HepG2 (cell line): ENCODE measurements around the gene GNG10.
A peak's percentile ranks its signal among the peaks of the same experiment; 100 is the strongest.

Source experiments
- ADNP ChIP-seq: sonication (generic); formaldehyde crosslinking; IDR thresholded peaks from 2 replicates; pipeline ENCODE4 v1.4.0; 2020; ENCODE audit warnings: missing genetic modification reagents
- ARNTL ChIP-seq: sonication (generic); formaldehyde crosslinking; IDR thresholded peaks from 2 replicates; pipeline ENCODE4 v1.4.0; 2020; ENCODE audit warnings: mild to moderate bottlenecking, missing genetic modification reagents
- ATF3 ChIP-seq: sonication (generic); formaldehyde crosslinking; IDR thresholded peaks from 2 replicates; pipeline ENCODE4 v1.4.0; 2020; ENCODE audit warnings: missing genetic modification reagents
- CREM ChIP-seq, 2 experiments: sonication (generic) in 1 of 2; formaldehyde crosslinking in 1 of 2; IDR thresholded peaks; 2 replicates each; pipeline versions ENCODE4 v1.4.0 to v1.6.1; 2016 to 2020; ENCODE audit warnings: antibody characterized with exemption in 1 of 2, mild to moderate bottlenecking in 1 of 2, missing genetic modification reagents in 1 of 2
- CTCF ChIP-seq: sonication (generic); formaldehyde crosslinking; IDR thresholded peaks from 2 replicates; pipeline ENCODE4 v1.5.0; 2020; ENCODE audit warnings: mild to moderate bottlenecking, missing genetic modification reagents, moderate library complexity
- EZH2 ChIP-seq: conservative IDR thresholded peaks from 2 replicates; pipeline ENCODE4 v1.6.1; 2012; ENCODE audit warnings: mild to moderate bottlenecking, low read depth, low read length, moderate library complexity
- GTF2F1 ChIP-seq: fragments of 150-350 bp; IDR thresholded peaks from 2 replicates; pipeline ENCODE4 v1.6.1; 2014; ENCODE audit warnings: low read length
- TP53 ChIP-seq: sonication (generic); formaldehyde crosslinking; conservative IDR thresholded peaks from 2 replicates; pipeline ENCODE4 v1.4.0; 2020; ENCODE audit warnings: missing genetic modification reagents
- ZNF232 ChIP-seq: sonication (generic); formaldehyde crosslinking; IDR thresholded peaks from 2 replicates; pipeline ENCODE4 v1.4.0; 2020; ENCODE audit warnings: missing genetic modification reagents, borderline replicate concordance
- ZNF276 ChIP-seq: sonication (generic); formaldehyde crosslinking; IDR thresholded peaks from 2 replicates; pipeline ENCODE4 v1.4.0; 2020; ENCODE audit warnings: mild to moderate bottlenecking, low read depth, missing genetic modification reagents
- ZNF354B ChIP-seq: sonication (generic); formaldehyde crosslinking; IDR thresholded peaks from 2 replicates; pipeline ENCODE4 v1.8.0; 2022; ENCODE audit warnings: mild to moderate bottlenecking, missing genetic modification reagents
- TF ChIP-seq, protein P1 (sequence below): sonication (generic); formaldehyde crosslinking; conservative IDR thresholded peaks from 2 replicates; pipeline ENCODE4 v1.4.0; 2020; ENCODE audit warnings: missing genetic modification reagents
- TF ChIP-seq, protein P2 (sequence below): sonication (generic); formaldehyde crosslinking; IDR thresholded peaks from 2 replicates; pipeline ENCODE4 v1.4.0; 2020; ENCODE audit warnings: mild to moderate bottlenecking, missing genetic modification reagents, borderline replicate concordance

DNA sequence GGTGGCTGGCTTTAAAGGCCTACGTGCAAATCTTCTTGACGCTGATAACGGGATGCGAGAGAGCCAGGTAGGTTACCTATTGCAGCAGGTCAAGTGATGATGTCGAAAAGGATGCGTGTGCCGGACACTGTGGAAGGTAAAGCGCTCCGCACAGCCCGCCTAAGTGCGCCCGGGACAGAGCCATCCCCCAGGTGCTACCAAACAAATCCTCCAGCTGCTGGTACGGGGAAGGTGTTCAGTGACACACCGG, 30.5 kb upstream of the GNG10 start:
- no peak for TF ChIP-seq EZH2
- TF ChIP-seq CTCF (CRISPR knock-in tag), result peak; percentile 38; the same call in 1 of the 2 replicates
- TF ChIP-seq ADNP, result no peak
- TF ChIP-seq TP53, result no peak
- TF ChIP-seq ZNF276, result no peak
- TF ChIP-seq ATF3 (CRISPR knock-in tag), result no peak
- TF ChIP-seq, protein P1, sequence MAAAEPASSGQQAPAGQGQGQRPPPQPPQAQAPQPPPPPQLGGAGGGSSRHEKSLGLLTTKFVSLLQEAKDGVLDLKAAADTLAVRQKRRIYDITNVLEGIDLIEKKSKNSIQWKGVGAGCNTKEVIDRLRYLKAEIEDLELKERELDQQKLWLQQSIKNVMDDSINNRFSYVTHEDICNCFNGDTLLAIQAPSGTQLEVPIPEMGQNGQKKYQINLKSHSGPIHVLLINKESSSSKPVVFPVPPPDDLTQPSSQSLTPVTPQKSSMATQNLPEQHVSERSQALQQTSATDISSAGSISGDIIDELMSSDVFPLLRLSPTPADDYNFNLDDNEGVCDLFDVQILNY (CRISPR knock-in tag), result no peak
- TF ChIP-seq CREM (IDR thresholded peaks at IDR 0.05), result no peak
- TF ChIP-seq CREM (CRISPR knock-in tag; IDR thresholded peaks at IDR 0.05), result no peak
- no peak for TF ChIP-seq ARNTL (CRISPR knock-in tag)
- TF ChIP-seq GTF2F1, result no peak
- TF ChIP-seq ZNF354B (CRISPR knock-in tag), result no peak
- TF ChIP-seq, protein P2, sequence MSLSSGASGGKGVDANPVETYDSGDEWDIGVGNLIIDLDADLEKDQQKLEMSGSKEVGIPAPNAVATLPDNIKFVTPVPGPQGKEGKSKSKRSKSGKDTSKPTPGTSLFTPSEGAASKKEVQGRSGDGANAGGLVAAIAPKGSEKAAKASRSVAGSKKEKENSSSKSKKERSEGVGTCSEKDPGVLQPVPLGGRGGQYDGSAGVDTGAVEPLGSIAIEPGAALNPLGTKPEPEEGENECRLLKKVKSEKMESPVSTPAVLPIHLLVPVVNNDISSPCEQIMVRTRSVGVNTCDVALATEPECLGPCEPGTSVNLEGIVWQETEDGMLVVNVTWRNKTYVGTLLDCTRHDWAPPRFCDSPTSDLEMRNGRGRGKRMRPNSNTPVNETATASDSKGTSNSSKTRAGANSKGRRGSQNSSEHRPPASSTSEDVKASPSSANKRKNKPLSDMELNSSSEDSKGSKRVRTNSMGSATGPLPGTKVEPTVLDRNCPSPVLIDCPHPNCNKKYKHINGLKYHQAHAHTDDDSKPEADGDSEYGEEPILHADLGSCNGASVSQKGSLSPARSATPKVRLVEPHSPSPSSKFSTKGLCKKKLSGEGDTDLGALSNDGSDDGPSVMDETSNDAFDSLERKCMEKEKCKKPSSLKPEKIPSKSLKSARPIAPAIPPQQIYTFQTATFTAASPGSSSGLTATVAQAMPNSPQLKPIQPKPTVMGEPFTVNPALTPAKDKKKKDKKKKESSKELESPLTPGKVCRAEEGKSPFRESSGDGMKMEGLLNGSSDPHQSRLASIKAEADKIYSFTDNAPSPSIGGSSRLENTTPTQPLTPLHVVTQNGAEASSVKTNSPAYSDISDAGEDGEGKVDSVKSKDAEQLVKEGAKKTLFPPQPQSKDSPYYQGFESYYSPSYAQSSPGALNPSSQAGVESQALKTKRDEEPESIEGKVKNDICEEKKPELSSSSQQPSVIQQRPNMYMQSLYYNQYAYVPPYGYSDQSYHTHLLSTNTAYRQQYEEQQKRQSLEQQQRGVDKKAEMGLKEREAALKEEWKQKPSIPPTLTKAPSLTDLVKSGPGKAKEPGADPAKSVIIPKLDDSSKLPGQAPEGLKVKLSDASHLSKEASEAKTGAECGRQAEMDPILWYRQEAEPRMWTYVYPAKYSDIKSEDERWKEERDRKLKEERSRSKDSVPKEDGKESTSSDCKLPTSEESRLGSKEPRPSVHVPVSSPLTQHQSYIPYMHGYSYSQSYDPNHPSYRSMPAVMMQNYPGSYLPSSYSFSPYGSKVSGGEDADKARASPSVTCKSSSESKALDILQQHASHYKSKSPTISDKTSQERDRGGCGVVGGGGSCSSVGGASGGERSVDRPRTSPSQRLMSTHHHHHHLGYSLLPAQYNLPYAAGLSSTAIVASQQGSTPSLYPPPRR, result peak; percentile 74; the same call in 1 of the 2 replicates
- TF ChIP-seq ZNF232, result no peak
